HG02588 (cell line): ENCODE data around the gene PDCD1LG2.
A peak's percentile ranks its signal among the peaks of the same experiment; 100 is the strongest.

Experiments used
- ATAC-seq: cut with Tn5 transposase; IDR thresholded peaks from one replicate; pipeline ENCODE4 v1.9.1; 2021; ENCODE audit warnings: mild to moderate bottlenecking, moderate library complexity; ENCODE audit not compliant: unreplicated experiment

PDCD1LG2 gene

GRCh38 chr9:5529683-5530221 is 19.4 kb downstream of the PDCD1LG2 start:
- ATAC-seq = peak; percentile 50

GRCh38 chr9:5531101-5531882 is 21.0 kb downstream of the PDCD1LG2 start:
- ATAC-seq = no peak

GRCh38 chr9:5532306-5532705 is 22.0 kb downstream of the PDCD1LG2 start:
- ATAC-seq = no peak

- ATAC-seq = no peak
These were observed 22.5 kb downstream of the PDCD1LG2 start for GRCh38 chr9:5532790-5533189.

DNA sequence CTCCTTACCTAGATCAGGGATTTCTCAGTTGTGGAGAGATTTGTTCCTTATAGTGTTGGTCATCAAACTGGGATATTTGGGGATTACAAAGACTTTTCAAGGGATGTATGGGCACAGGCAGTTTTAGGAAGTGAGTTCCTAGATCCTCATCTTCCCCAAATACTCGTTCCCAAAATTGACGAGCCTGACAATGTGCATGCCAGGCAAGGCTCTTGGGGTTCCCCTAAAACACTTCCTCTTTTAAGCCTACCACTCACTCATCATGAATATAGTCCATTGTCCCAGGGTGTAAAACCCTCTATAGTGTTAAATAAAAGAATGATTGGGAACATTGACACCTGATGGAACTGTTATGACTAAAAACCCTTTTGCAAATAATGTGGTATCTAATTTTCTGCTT is 26.4 kb downstream of the PDCD1LG2 start:
- ATAC-seq = no peak

- ATAC-seq = no peak
These were observed 33.8 kb downstream of the PDCD1LG2 start for GRCh38 chr9:5543875-5544702.

DNA sequence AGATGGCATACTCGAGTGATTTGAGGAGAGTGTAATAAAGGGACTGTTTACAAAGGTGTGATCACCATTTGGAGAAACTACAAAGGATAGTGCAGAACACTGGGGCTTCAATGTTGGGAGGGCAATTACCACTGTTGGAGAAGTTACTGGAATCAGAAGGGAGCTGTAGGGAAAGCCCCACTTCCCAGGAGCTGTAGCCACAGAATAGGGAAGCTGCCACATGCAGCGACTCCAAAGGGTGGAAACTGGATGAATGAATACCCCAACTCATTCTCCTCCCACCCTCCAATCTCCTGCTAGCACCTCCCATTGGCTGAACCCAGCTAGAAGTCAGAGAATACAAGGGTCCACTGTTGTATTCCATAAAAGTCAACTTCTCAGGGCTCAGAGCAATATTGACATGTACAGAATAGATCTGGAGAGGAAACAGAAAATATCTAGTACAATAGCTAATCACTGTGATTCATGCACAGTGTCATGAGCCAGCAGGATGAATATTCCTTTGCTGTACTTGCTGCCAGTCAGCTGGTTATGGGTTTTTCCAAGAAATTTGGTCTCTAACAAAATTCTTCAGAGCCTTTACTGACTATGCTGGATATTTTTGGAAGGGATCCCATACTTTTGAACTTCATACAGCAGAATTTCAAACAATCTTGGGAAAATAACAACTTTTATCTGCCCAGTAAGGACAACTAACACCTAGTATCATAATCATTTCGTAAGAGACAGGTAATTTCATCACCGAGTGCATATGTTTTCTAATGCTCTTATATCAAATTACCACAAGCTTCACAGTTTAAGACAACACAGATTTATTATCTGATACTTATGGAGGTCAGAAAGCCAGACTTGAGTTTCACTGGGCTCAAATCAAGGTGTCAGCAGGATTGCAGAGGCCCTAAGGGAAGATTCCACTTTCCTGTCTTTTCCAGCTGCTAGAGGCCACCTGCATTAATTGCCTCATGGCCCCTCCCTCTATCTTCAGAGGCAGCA is 39.6 kb downstream of the PDCD1LG2 start:
- no peak for ATAC-seq

DNA sequence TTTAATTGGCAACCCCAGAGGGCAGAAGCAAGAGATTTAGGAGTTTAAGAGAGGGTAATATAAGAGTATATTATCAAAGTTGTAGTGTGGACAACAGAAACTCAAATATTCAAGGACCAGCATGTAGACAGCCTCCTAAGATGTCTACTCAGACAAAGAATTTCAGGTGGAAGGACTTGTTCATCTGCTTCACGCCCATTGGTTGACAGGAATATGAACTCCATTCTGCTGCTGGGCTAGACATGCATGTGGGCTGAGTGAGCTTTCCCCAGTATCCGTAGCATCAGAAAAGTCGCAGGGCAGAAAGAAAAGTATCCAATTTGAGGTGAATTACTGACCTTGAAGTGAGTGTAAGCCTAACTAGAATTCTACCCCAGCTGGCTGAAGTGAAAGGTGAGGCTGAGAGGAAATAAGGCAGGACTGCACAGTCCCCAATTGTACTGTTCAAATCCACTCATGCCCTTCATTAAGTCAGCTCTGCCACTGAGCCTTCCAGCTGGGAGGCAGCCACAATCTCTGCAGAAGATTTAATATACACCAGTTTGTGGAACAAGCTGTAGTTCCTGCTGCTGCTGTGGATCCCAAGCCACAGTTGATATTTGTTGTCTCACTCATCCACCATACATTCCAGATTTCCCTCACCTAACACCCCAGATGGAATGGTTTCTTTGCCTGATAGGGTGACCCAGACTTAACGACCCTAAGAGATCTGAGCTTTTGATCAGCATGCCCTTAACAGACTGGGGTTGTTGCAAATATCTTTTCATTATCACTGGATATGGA is 41.2 kb downstream of the PDCD1LG2 start:
- ATAC-seq = no peak

- no peak for ATAC-seq
These were observed 42.0 kb downstream of the PDCD1LG2 start for GRCh38 chr9:5552301-5552700.

GRCh38 chr9:5553211-5553610 is 42.9 kb downstream of the PDCD1LG2 start:
- no peak for ATAC-seq

- ATAC-seq = peak; percentile 66
These were observed 43.9 kb downstream of the PDCD1LG2 start for GRCh38 chr9:5554254-5554653.

- no peak for ATAC-seq
These were observed 45.9 kb downstream of the PDCD1LG2 start for GRCh38 chr9:5556101-5556705.

DNA sequence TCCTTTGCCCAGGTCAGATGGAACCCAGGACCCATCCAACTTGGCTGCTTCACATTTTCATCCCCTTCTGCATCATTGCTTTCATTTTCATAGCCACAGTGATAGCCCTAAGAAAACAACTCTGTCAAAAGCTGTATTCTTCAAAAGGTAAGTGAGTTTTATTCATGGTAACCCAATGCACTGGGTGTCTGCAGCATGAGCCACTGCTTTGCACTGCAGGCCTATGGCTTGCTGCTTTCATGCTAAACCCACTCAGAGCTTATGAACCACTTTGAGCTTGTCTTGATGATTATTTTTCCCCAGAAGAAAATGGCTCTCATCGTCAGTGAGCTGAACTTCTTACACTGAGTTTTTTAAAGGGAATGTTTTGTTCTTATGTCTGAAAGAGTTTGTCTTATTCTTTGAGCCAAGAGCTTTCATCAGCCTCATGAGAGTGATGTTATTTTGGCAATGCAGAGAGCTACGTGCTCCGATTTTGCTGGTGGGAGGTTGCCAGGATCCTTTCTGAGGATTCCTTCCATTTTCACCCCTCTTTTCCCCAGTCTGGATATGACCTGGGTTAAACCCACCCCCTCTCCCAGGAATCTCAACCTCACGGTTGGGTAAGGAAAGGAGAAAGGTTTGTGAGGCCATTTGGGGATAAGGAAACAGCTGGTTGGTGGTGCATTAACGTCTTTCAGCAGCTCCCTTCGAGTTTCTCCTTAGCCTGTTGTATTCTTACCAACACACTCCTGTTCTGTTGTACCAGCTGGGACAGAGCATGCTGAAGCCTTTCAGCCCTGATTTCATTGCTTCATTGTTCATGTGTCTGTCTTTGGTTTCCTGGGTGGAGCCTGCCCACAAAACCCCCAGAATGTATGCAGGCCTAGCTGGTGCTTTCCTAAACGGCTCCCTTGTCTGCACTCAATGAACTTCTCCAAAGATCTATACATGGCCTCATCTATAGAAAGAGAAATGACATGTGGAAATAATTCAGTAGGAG is 47.6 kb downstream of the PDCD1LG2 start:
- no peak for ATAC-seq

GRCh38 chr9:5559659-5560058 is 49.3 kb downstream of the PDCD1LG2 start:
- ATAC-seq = no peak

- ATAC-seq = no peak
These were observed 50.2 kb downstream of the PDCD1LG2 start for GRCh38 chr9:5560443-5561100.

DNA sequence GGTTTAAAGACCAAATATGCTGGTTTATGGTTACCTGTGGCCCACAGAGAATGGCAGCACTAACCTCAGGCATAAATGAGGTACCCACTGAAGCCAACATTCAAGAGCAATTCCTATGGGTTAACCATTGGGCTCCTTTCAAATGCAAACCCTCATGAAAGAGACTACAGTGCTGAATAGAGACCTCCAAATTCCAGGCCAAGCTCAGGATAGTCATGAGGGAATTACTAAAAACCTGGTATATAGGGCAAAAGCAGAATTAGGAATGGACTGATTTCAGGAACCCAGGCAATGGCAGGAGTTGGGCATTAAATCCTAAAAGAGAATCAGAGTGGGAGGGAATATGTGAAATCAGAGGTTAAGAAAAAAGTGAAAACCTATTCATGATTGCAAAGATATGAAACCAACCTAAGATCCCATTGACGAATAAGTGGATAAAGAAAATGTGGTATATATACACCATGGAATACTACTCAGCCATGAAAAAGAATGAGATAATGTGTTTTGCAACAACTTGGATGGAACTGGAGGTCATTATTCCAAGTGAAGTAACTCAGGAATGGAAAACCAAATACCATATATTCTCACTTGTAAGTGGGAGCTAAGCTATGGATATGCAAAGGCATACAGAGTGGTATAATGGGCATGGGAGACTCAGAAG is 51.6 kb downstream of the PDCD1LG2 start:
- no peak for ATAC-seq

DNA sequence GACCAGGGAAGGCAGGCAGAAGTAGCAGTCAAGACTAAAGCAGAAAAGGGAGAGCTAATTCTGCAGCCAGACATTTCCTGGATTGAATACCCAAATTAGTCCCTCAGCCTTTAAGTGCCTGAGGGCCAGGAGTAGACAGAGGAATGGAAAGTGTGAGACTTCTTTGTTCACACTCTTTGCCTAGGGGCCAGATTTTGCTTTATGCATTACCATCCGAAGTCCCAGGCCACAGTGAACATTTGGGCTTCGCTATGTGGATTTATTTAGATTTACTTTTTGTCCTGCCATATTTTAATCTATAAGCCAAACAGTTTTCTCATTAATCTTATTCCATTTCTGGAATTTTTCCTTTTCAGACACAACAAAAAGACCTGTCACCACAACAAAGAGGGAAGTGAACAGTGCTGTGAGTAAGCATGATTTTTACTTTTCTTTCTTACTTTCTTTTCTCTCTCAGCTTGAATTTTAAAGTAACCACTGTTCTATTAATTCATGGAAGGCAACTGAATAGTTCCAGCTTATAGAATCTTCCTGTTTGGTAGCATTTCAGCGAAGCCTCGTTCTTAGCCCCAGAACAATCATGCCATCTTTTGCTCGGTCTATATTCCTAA is 52.6 kb downstream of the PDCD1LG2 start:
- no peak for ATAC-seq
